GM18909 (cell line): ENCODE measurements around the gene DTX4.

Experiments used
- ATAC-seq: cut with Tn5 transposase; IDR thresholded peaks from one replicate; pipeline ENCODE4 v1.9.1; 2021; ENCODE audit warnings: mild to moderate bottlenecking; ENCODE audit not compliant: unreplicated experiment, poor library complexity

DTX4 gene

GRCh38 chr11:59189986-59190385, 18.1 kb downstream of the DTX4 start:
- ATAC-seq = no peak

GRCh38 chr11:59191095-59191494, 19.2 kb downstream of the DTX4 start:
- no peak for ATAC-seq

GRCh38 chr11:59191890-59192289, 20.0 kb downstream of the DTX4 start:
- ATAC-seq = no peak

GRCh38 chr11:59192446-59193020, 20.6 kb downstream of the DTX4 start:
- no peak for ATAC-seq

GRCh38 chr11:59193587-59194130, 21.7 kb downstream of the DTX4 start:
- ATAC-seq = no peak

GRCh38 chr11:59195586-59195985, 23.7 kb downstream of the DTX4 start:
- ATAC-seq = no peak

- no peak for ATAC-seq
These were observed 24.8 kb downstream of the DTX4 start for GRCh38 chr11:59196777-59197176.

- no peak for ATAC-seq
These were observed 26.1 kb downstream of the DTX4 start for GRCh38 chr11:59197991-59198390.

GRCh38 chr11:59198726-59199125, 26.8 kb downstream of the DTX4 start:
- no peak for ATAC-seq

- peak; percentile 42 for ATAC-seq
These were observed 27.9 kb downstream of the DTX4 start for GRCh38 chr11:59199546-59200422.

GRCh38 chr11:59200423-59200746, 28.5 kb downstream of the DTX4 start:
- ATAC-seq = no peak

GRCh38 chr11:59201353-59201752, 29.4 kb downstream of the DTX4 start:
- ATAC-seq = no peak

- ATAC-seq = no peak
These were observed 32.8 kb downstream of the DTX4 start for GRCh38 chr11:59204746-59205145.

- no peak for ATAC-seq
These were observed 33.7 kb downstream of the DTX4 start for GRCh38 chr11:59205648-59206047.

- ATAC-seq = no peak
These were observed 34.7 kb downstream of the DTX4 start for GRCh38 chr11:59206635-59207034.

- peak; percentile 81 for ATAC-seq
These were observed 36.1 kb downstream of the DTX4 start for GRCh38 chr11:59207988-59208451.

- ATAC-seq = no peak
These were observed 37.0 kb downstream of the DTX4 start for GRCh38 chr11:59208956-59209355.

GRCh38 chr11:59212222-59212621, 40.3 kb downstream of the DTX4 start:
- no peak for ATAC-seq

GRCh38 chr11:59212744-59213631, 41.1 kb downstream of the DTX4 start, which contains the start of gene MPEG1:
MPEG1 (minus strand) TSS chr11:59212927; CDS start chr11:59212865, 62 bp downstream.
- ATAC-seq = peak; percentile 26

GRCh38 chr11:59214141-59214893, 42.4 kb downstream of the DTX4 start:
- no peak for ATAC-seq
